Urinary bladder (tissue), 4 donors: ENCODE results near the gene WEE2. TPM values are rescaled to one million over a fixed set of nuclear protein-coding genes. Genes with fewer than 3 reads are reported as not detected.

Experiments used
- DNase-seq: peaks from one replicate; pipeline ENCODE4 v3.0.0-alpha.2; 2015; ENCODE audit errors: extremely low spot score
- H3K27ac ChIP-seq: one replicate; pipeline ENCODE4 v1.5.1; 2013; ENCODE audit warnings: low read depth, mild to moderate bottlenecking, moderate library complexity
- H3K36me3 ChIP-seq: one replicate; pipeline ENCODE4 v1.6.1; 2013; ENCODE audit warnings: mild to moderate bottlenecking, moderate library complexity; ENCODE audit not compliant: insufficient read depth
- H3K4me1 ChIP-seq: one replicate; pipeline ENCODE4 v1.6.1; 2013; ENCODE audit warnings: mild to moderate bottlenecking, moderate library complexity; ENCODE audit not compliant: insufficient read depth
- H3K4me3 ChIP-seq: one replicate; pipeline ENCODE4 v1.5.1; 2013; ENCODE audit warnings: low read depth, low read length
- WGBS: extraction: QIAGEN DNeasy Blood & Tissue Kit; methylation state at CpG from one replicate; pipeline ENCODE4 v1.1.7; 2013; 5-methylcytosine and 5-hydroxymethylcytosine counted together
- polyA plus RNA-seq: library from polyadenylated mRNA; stranded (reverse); fragments of 200-250 nt; gene quantifications from one replicate; pipeline ENCODE4 v1.2.3, GENCODE V29; 2013
- total RNA-seq: library from RNA; depleted of rRNA; stranded (reverse); fragments of >200 nt; gene quantifications from one replicate; pipeline ENCODE4 v1.2.3, GENCODE V29; 2014
- donor health status: healthy with polysubstance abuse.
- donor health status: healthy.

WEE2 gene
- total and polyA plus RNA-seq, 2 donors: 0.42 TPM; not detected in 1

DNA sequence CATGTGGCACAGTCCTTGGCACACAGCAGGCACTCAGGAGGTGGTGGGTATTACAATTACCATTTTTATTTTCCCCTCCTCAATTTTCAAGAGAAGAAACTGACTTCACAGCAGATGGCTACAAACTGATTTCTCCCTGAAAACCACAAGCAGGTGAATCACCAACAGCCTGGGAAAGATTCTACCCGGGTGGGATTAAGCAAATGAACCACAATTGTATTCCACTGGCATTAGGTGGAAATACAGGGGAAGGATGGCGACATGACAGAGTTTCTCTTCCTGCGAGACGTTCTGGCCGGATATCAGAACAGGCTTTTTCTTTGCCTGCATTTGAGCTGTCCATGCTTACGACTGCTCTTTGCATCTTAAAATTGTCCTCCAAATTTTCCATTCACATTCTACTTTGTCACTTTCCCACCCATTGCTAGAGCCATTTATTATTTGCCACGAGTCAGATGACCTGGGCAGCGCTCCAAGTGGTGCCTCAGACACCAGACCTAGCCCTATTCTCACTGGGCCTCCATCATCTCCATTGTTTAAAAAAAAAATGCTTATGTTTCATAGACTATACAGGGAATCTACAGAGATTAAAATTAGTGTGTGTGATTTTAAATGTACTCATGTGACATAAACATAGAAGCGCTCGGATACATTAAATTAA is 10.8 kb upstream of the WEE2 start:
- H3K36me3 ChIP-seq: no peaks in the 10 kb centered on the region
- H3K27ac ChIP-seq: no peak overlapping the region
- 78% methylated on average over 10 of the region's 10 CpGs for WGBS
- H3K4me1 ChIP-seq: no peaks in the 10 kb centered on the region
- no peak for DNase-seq
- no peak overlapping the region for H3K4me3 ChIP-seq

DNA sequence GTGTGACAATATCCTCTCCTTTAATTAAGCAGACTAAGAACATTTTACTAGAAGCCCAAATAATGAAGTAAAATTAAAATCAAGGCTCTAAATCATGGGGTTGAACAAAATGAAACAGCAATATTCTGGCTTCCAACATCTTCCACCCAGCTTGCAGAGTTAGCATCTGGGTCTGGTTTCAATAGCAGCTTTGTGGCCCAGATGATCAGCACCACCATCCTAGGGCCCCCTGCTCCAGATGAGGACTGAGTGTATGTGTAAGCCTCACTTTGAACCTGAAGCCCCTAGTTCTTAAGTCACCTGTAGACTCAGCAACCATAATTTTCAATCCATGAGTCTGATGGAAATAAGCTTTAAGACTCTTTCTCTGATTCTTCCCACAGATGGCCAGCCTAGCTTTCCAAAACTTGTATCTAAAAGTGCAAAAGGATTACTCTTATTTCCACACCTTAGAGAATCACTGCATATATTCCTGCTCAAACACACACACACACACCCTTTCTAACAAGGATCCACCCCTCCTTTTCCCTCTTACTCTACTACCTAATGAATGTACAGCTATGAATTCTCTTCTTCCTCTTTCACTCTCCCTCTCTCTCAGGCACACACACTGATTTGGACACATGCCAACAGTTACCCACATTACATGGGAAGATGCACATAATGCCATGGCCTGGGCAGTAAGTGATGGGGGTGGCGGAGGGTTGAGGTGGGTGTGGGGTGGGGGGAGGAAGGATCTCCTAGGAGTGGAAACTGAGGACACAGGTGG is 9.7 kb upstream of the WEE2 start:
- 89% methylated on average over 1 of the region's 1 CpG for WGBS
- H3K4me3 ChIP-seq: no peak overlapping the region
- no peaks in the 10 kb centered on the region for H3K4me1 ChIP-seq
- H3K27ac ChIP-seq: no peak overlapping the region
- DNase-seq: no peak
- H3K36me3 ChIP-seq: no peaks in the 10 kb centered on the region

DNA sequence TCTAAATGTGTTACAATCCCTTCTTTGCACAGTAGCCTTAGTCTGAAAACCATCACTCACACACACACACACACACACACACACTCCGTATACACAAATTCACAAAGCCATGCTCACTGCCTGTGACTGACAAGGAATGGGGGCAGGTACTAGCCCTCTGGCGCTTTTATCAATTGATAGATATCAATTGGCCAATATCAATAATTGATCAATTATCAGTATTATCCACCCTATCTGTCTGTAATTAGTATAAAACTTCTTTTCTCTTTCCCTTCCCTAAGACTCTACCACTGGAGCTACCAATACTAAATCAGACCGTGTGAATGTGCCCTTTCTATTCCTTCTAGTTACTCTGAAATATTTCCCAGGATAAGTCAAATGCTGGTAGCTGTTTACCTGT is 8.3 kb upstream of the WEE2 start:
- DNase-seq: no peak
- Histone ChIP-seq H3K27ac (no peak overlapping the region), H3K4me3 (no peak overlapping the region), H3K4me1 (no peaks in the 10 kb centered on the region), H3K36me3 (no peaks in the 10 kb centered on the region)
- 82% methylated on average over 3 of the region's 3 CpGs for WGBS

DNA sequence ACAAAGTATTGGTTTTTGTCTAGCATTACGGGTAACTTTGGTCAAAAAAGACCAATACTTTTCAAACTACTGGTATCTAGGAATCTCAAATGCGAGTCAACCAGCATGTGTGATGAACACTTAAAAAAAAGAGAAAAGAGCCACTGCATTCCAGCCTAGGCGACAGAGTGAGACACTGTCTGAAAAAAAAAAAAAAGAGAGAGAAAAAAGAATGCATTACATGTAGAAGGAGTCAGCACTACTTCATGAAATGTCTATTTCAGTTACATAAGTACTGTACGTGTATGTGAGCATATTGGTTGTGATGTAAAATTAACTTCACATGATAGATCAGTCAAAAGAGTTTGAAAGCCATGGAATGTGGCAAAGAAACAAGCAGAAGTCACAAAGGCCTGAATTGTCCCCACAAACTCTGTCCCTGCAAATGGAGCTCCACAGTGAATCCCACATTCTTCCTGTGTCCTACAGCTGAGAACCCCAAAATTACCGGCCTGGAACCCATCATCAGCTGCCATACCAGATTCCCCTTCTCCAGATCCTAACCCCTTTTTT is 7.8 kb upstream of the WEE2 start:
- no peaks in the 10 kb centered on the region for H3K4me1 ChIP-seq
- 67% methylated on average over 5 of the region's 5 CpGs for WGBS

DNA sequence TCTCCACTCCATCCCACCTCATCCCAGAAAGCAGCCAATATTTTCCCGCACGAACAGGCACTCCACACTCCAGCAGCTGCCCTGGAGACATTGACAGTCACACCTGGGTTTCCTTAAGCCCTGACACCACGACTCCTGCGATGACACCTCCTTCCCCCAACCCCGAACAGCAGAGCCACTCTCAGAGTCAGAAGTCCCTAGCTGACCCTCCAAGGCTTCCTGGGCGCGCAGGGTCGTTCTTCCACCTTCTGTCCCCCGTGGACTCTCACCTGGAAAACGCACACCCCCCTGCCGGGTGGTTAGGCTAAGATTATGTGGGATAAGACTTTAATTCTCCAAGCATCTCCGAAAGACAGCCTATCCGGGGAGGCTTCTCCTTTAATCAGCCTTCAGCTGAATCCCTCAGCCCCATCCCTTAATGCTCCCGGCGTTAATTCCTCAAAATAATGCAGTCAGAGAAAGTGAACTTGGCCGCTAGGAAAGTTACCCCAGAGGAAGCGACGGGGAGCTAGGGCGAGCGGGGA is 7.2 kb upstream of the WEE2 start:
- Histone ChIP-seq H3K36me3 (no peaks in the 10 kb centered on the region), H3K4me3 (peak overlapping the region; percentile 97), H3K4me1 (no peaks in the 10 kb centered on the region), H3K27ac (no peak overlapping the region)
- WGBS: 13% methylated on average over 20 of the region's 20 CpGs
- DNase-seq: no peak

More for the DNA sequence above, 7.8 kb upstream of the WEE2 start:
- no peak for DNase-seq
- H3K36me3 ChIP-seq: no peaks in the 10 kb centered on the region
- H3K27ac ChIP-seq: no peak overlapping the region
- H3K4me3 ChIP-seq: no peak overlapping the region

DNA sequence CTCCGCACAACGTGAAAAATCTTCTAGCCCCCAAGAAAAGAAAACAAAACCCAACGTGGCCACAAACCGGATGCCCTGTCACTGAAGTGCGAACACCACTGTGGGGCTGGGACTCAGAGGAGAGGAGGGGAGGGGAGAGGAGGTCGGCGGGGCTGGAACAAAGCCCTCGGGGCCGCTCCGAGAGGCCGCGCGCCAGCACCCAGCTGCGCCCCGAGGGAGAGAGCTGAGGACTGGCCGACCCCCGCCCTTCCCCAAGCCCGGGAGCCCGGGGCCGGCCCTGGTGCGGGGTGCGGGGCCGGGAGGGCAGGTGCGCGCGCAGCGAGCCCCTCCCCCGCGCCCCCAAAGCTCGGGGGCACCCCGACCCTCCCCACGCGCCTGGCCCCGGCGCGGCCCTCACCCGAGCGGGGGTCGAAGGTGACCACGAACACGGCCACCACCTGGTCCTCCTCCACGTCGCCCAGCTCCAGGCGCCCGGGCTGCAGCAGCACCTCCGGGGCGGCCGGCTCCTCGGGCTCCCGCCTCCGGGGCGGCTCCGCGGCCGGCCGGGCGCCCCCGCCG is 6.6 kb upstream of the WEE2 start:
- H3K4me1 ChIP-seq: no peaks in the 10 kb centered on the region
- peak overlapping the region; percentile 97 for H3K4me3 ChIP-seq
- DNase-seq: no peak
- peak overlapping the region; percentile 72 for H3K27ac ChIP-seq
- H3K36me3 ChIP-seq: no peaks in the 10 kb centered on the region
- 1% methylated on average over 58 of the region's 59 CpGs for WGBS

DNA sequence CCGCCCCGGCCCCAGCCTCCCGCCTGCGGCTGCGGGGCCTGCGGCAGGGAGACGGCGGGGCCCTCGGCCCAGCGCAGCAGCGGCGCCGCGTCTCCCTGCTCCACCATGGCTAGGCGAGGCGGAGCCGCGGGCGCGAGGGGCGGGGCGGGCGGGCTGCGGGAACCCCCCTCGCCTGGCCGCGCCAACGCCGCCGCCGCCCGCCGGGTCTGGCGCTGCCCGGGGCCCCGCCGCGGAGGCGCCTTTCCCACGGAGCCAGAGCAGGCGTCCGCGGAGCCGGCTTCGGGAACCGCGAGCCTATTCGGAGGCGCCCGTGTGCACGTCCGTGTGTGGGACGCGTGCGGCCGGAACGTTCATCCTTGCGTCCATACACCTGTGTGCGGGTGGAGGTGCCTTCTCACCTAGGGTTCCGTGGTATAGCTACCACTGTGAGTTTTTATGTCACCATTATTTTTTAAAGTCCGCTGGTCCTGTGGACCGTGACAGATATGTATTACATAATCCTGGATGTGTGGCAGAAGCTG is 6.0 kb upstream of the WEE2 start, which contains the start of gene DENND11:
TSS of gene DENND11 (minus strand) at position 120 of the 521 bp plus-strand sequence. CDS start at position 107, 13 bp downstream.
- Histone ChIP-seq H3K4me1 (no peaks in the 10 kb centered on the region), H3K27ac (peak within 1 kb of the TSS; percentile 72), H3K36me3 (no peaks in the 10 kb centered on the region), H3K4me3 (peak within 1 kb of the TSS; percentile 97)
- DNase-seq: no peak
- under 1% methylated on average over 62 of the region's 62 CpGs for WGBS

DNA sequence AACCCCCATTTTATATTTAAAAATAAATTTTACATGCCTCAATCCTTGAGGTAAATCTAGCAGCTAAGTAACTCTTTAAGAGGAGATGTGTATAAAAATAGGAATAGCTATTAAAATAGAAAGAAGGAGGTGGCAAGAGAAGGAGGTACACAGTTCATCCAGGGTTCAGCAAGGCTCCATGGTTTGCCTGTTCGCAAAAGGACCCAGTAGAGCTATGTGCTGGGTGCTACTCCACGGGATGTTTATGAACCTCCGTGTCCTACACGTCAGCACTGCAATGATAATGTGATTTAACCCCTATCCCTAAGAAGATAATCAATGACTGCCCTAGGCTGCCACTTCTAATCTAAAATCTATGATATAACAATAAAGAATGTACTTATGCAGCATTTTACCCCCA is 5.3 kb upstream of the WEE2 start:
- H3K4me3 ChIP-seq: no peak overlapping the region
- no peaks in the 10 kb centered on the region for H3K4me1 ChIP-seq
- H3K27ac ChIP-seq: no peak overlapping the region
- WGBS: 35% methylated on average over 4 of the region's 4 CpGs
- DNase-seq: no peak
- H3K36me3 ChIP-seq: no peaks in the 10 kb centered on the region

DNA sequence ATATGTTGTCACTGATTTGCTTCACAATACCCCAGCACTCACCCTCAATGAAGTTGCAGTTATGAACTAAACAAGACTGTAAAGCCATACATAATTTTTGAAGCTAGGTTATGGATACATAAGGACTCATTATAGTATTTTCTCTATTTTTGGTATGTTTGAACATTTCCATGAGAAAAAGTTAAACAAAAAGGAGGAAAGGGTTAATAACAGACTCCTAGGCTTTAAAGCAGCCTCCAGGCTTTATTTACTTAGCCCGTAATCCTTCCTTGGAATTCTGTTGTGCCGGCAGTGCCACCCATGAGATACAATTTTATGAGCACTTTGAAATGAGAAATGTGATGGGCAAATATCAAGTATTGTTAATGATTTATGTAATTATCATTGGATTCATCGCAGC is 4.0 kb upstream of the WEE2 start:
- no peak overlapping the region for H3K4me3 ChIP-seq
- H3K36me3 ChIP-seq: no peaks in the 10 kb centered on the region
- no peak overlapping the region for H3K27ac ChIP-seq
- H3K4me1 ChIP-seq: no peaks in the 10 kb centered on the region
- no peak for DNase-seq
- WGBS: 45% methylated on average over 3 of the region's 3 CpGs

DNA sequence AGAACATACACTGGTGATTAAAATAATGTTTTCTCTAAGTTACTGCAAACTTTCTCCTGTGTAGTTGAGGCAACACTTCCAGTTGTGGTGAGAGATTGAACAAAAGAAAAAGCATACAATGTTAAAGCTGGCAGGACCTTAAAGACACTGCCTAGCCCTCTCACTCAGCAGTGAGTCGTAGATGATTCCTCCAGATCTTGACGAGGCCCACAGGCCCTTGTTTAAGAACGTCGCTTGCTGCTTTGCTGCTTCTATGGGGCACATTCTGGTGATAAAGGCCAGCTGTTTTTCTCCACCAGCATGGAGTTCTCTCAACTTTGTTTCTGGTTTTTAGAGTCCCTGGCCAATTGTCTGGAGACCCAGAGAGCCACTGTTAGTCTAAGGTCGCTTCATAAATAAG is 3.4 kb upstream of the WEE2 start:
- no peak for DNase-seq
- H3K36me3 ChIP-seq: no peaks in the 10 kb centered on the region
- no peak overlapping the region for H3K27ac ChIP-seq
- H3K4me3 ChIP-seq: no peak overlapping the region
- no peaks in the 10 kb centered on the region for H3K4me1 ChIP-seq
- WGBS: 66% methylated on average over 5 of the region's 5 CpGs

DNA sequence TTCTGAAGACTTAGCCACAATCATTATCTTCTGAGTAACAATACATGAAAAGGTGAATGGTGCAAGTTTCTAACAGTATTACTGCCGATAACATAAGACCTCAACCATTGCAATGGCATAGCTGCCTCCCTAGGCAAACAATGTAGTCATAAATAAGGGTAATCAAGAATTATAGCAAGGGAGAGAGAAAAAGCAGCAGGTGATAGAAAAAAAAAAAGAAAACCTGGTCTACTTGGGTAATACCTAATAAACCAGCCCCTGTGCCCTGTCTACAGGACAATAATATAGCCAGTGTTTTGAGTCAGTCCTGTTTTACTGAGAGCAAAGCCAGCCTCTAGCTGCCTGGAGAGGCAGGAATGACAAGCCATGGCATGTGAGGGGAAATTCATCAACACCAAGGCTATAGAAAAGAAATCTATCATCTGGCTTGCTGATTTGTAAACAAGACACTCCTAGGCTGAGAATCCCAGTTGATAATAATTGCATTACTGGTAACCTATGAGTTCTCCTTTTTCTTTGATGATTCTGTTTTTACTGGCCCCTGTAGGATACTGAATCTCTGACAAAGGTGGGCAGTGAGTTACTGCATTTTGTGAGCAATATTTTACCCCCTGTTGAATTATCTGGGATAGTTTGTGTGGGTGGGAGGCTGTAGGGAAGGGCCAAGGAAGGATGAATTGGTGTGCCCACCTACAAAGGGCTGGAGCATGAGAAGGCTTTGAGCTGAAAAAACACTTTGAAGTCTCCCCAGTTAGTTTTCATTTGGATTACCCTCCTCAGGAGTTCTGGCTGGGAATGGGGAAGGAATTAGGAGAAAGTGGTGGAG is 1.7 kb upstream of the WEE2 start:
- 86% methylated on average over 1 of the region's 1 CpG for WGBS
- H3K4me1 ChIP-seq: no peaks in the 10 kb centered on the region
- H3K27ac ChIP-seq: no peak overlapping the region
- DNase-seq: no peak
- H3K36me3 ChIP-seq: no peaks in the 10 kb centered on the region
- H3K4me3 ChIP-seq: no peak overlapping the region

DNA sequence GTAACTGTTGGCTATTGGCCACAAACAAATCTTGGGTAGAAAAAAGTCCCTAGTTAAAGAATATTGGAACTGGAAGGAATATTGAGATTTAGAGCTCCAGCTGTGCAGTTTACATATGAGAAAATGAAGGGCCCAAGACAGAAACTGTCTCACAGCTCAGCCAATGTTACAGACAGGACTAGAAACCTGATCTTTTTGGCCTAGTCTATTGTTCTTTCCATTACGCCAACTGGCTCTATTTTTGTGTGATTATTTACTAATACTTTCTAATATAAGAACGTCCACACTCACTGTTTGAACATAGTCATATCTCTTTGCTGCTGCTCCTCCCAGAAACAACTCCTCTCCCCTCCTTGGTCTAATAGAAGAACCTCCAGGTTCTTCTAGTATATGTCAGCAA is 1.2 kb downstream of the WEE2 start:
- H3K36me3 ChIP-seq: no peaks in the 10 kb centered on the region
- 84% methylated on average over 2 of the region's 2 CpGs for WGBS
- H3K4me1 ChIP-seq: no peaks in the 10 kb centered on the region
- no peak for DNase-seq
- H3K27ac ChIP-seq: no peak overlapping the region
- H3K4me3 ChIP-seq: no peak overlapping the region

DNA sequence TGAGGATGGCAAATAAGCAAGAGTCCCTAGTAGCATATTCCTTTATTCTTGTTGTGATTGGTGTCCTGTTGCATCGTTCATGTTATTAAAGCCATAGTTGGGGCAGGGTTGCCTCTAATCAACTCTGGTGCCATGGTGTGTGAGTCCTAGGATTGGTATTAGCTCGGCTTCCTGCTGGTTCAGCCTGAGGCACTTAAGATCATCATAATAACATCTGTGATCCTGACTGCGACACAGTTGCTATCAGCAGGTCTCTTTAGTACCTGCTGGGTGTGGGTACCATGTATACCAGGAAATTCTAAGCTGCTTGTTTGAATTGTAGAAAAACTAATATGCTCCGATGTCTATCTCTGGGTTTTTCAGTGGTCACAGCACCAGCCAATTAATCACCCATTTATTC is 1.6 kb downstream of the WEE2 start:
- H3K27ac ChIP-seq: no peak overlapping the region
- H3K4me3 ChIP-seq: no peak overlapping the region
- DNase-seq: no peak
- H3K4me1 ChIP-seq: no peaks in the 10 kb centered on the region
- WGBS: 84% methylated on average over 4 of the region's 4 CpGs
- H3K36me3 ChIP-seq: peaks cover 2% of the 10 kb centered on the region
